Measurements from ENCODE around the gene MAS1L. TPM values are rescaled to one million over a fixed set of nuclear protein-coding genes. Genes with fewer than 3 reads are reported as not detected.

The MAS1L gene
- total RNA-seq, 3 donors from 2014 or later: not detected

- Mint-ChIP-seq H3K36me3 (ENCODE audit: insufficient read depth) (no peaks in the 10 kb centered on the region), H3K27me3 (ENCODE audit: low read depth) (peaks cover 29% of the 10 kb centered on the region), H3K4me1 (ENCODE audit: low read depth) (no peaks in the 10 kb centered on the region), H3K4me3 (no peak overlapping the region), H3K9me3 (no peaks in the 10 kb centered on the region)
- no peak for ATAC-seq
- DNase-seq: no peak
These were observed 14.8 kb upstream of the MAS1L start for GRCh38 chr6:29502597-29502996.

GRCh38 chr6:29502181-29502580 is 14.4 kb upstream of the MAS1L start:
- H3K4me3 Mint-ChIP-seq: no peak overlapping the region
- no peak for ATAC-seq

GRCh38 chr6:29501106-29501505 is 13.3 kb upstream of the MAS1L start:
- ATAC-seq (no peak), DNase-seq (no peak)
- Mint-ChIP-seq H3K36me3 (ENCODE audit: insufficient read depth) (no peaks in the 10 kb centered on the region), H3K9me3 (no peaks in the 10 kb centered on the region), H3K4me1 (ENCODE audit: low read depth) (no peaks in the 10 kb centered on the region), H3K27me3 (ENCODE audit: low read depth) (peaks cover 32% of the 10 kb centered on the region), H3K4me3 (no peak overlapping the region)

More at GRCh38 chr6:29502181-29502580, 14.4 kb upstream of the MAS1L start:
- no peak for DNase-seq
- Mint-ChIP-seq H3K9me3 (no peaks in the 10 kb centered on the region), H3K4me1 (ENCODE audit: low read depth) (no peaks in the 10 kb centered on the region), H3K36me3 (ENCODE audit: insufficient read depth) (no peaks in the 10 kb centered on the region), H3K27me3 (ENCODE audit: low read depth) (peaks cover 32% of the 10 kb centered on the region)

- H3K4me3 Mint-ChIP-seq: no peak overlapping the region
- no peaks in the 10 kb centered on the region for H3K36me3 Mint-ChIP-seq (ENCODE audit: insufficient read depth)
- no peaks in the 10 kb centered on the region for H3K9me3 Mint-ChIP-seq
- peaks cover 33% of the 10 kb centered on the region for H3K27me3 Mint-ChIP-seq (ENCODE audit: low read depth)
- no peak for ATAC-seq
- H3K4me1 Mint-ChIP-seq (ENCODE audit: low read depth): no peaks in the 10 kb centered on the region
- DNase-seq: no peak
These were observed 12.8 kb upstream of the MAS1L start for GRCh38 chr6:29500594-29500993.

GRCh38 chr6:29499704-29500103 is 11.9 kb upstream of the MAS1L start:
- DNase-seq: no peak
- no peak overlapping the region for H3K4me3 Mint-ChIP-seq
- H3K9me3 Mint-ChIP-seq: no peaks in the 10 kb centered on the region
- no peak for ATAC-seq
- H3K4me1 Mint-ChIP-seq (ENCODE audit: low read depth): no peaks in the 10 kb centered on the region
- H3K36me3 Mint-ChIP-seq (ENCODE audit: insufficient read depth): no peaks in the 10 kb centered on the region
- H3K27me3 Mint-ChIP-seq (ENCODE audit: low read depth): peaks cover 38% of the 10 kb centered on the region

GRCh38 chr6:29496961-29497360 is 9.2 kb upstream of the MAS1L start:
- no peaks in the 10 kb centered on the region for H3K4me1 Mint-ChIP-seq (ENCODE audit: low read depth)
- H3K36me3 Mint-ChIP-seq (ENCODE audit: insufficient read depth): no peaks in the 10 kb centered on the region
- peaks cover 33% of the 10 kb centered on the region for H3K27me3 Mint-ChIP-seq (ENCODE audit: low read depth)
- H3K4me3 Mint-ChIP-seq: no peak overlapping the region
- no peaks in the 10 kb centered on the region for H3K9me3 Mint-ChIP-seq
- ATAC-seq (no peak), DNase-seq (no peak)

- no peaks in the 10 kb centered on the region for H3K9me3 Mint-ChIP-seq
- peaks cover 21% of the 10 kb centered on the region for H3K27me3 Mint-ChIP-seq (ENCODE audit: low read depth)
- DNase-seq (no peak), ATAC-seq (no peak)
- H3K4me3 Mint-ChIP-seq: no peak overlapping the region
- no peaks in the 10 kb centered on the region for H3K4me1 Mint-ChIP-seq (ENCODE audit: low read depth)
- H3K36me3 Mint-ChIP-seq (ENCODE audit: insufficient read depth): no peaks in the 10 kb centered on the region
These were observed 7.8 kb upstream of the MAS1L start for GRCh38 chr6:29495571-29495970.

- no peak overlapping the region for H3K4me3 Mint-ChIP-seq
- H3K27me3 Mint-ChIP-seq (ENCODE audit: low read depth): peaks cover 21% of the 10 kb centered on the region
- no peaks in the 10 kb centered on the region for H3K9me3 Mint-ChIP-seq
- no peaks in the 10 kb centered on the region for H3K36me3 Mint-ChIP-seq (ENCODE audit: insufficient read depth)
- no peak for ATAC-seq
- no peaks in the 10 kb centered on the region for H3K4me1 Mint-ChIP-seq (ENCODE audit: low read depth)
- DNase-seq: no peak
These were observed 6.4 kb upstream of the MAS1L start for GRCh38 chr6:29494131-29494530.

GRCh38 chr6:29493261-29493660 is 5.5 kb upstream of the MAS1L start:
- peaks cover 14% of the 10 kb centered on the region for H3K27me3 Mint-ChIP-seq (ENCODE audit: low read depth)
- ATAC-seq: no peak
- no peak overlapping the region for H3K4me3 Mint-ChIP-seq
- no peaks in the 10 kb centered on the region for H3K4me1 Mint-ChIP-seq (ENCODE audit: low read depth)
- DNase-seq: no peak
- H3K36me3 Mint-ChIP-seq (ENCODE audit: insufficient read depth): no peaks in the 10 kb centered on the region
- no peaks in the 10 kb centered on the region for H3K9me3 Mint-ChIP-seq

- Mint-ChIP-seq H3K4me3 (no peak overlapping the region), H3K4me1 (ENCODE audit: low read depth) (no peaks in the 10 kb centered on the region), H3K36me3 (ENCODE audit: insufficient read depth) (no peaks in the 10 kb centered on the region), H3K9me3 (no peaks in the 10 kb centered on the region), H3K27me3 (ENCODE audit: low read depth) (peaks cover 17% of the 10 kb centered on the region)
- no peak for ATAC-seq
- DNase-seq: no peak
These were observed 3.8 kb upstream of the MAS1L start for GRCh38 chr6:29491574-29491973.

- no peaks in the 10 kb centered on the region for H3K9me3 Mint-ChIP-seq
- ATAC-seq (no peak), DNase-seq (no peak)
- no peak overlapping the region for H3K4me3 Mint-ChIP-seq
- no peaks in the 10 kb centered on the region for H3K36me3 Mint-ChIP-seq (ENCODE audit: insufficient read depth)
- H3K4me1 Mint-ChIP-seq (ENCODE audit: low read depth): no peaks in the 10 kb centered on the region
- peaks cover 16% of the 10 kb centered on the region for H3K27me3 Mint-ChIP-seq (ENCODE audit: low read depth)
These were observed 2.8 kb upstream of the MAS1L start for GRCh38 chr6:29490552-29490951.

- no peak overlapping the region for H3K4me3 Mint-ChIP-seq
- H3K4me1 Mint-ChIP-seq (ENCODE audit: low read depth): no peaks in the 10 kb centered on the region
- H3K27me3 Mint-ChIP-seq (ENCODE audit: low read depth): peaks cover 13% of the 10 kb centered on the region
- ATAC-seq: no peak
- H3K9me3 Mint-ChIP-seq: no peaks in the 10 kb centered on the region
- no peak for DNase-seq
- H3K36me3 Mint-ChIP-seq (ENCODE audit: insufficient read depth): no peaks in the 10 kb centered on the region
These were observed 2.3 kb upstream of the MAS1L start for GRCh38 chr6:29490055-29490454.

- no peaks in the 10 kb centered on the region for H3K9me3 Mint-ChIP-seq
- H3K4me1 Mint-ChIP-seq (ENCODE audit: low read depth): no peaks in the 10 kb centered on the region
- H3K4me3 Mint-ChIP-seq: no peak overlapping the region
- DNase-seq (no peak), ATAC-seq (no peak)
- peaks cover 8% of the 10 kb centered on the region for H3K27me3 Mint-ChIP-seq (ENCODE audit: low read depth)
- H3K36me3 Mint-ChIP-seq (ENCODE audit: insufficient read depth): no peaks in the 10 kb centered on the region
These were observed 1.5 kb upstream of the MAS1L start for GRCh38 chr6:29489286-29489685.

GRCh38 chr6:29488874-29489273 is 1.1 kb upstream of the MAS1L start:
- Mint-ChIP-seq H3K4me1 (ENCODE audit: low read depth) (no peaks in the 10 kb centered on the region), H3K9me3 (no peaks in the 10 kb centered on the region), H3K36me3 (ENCODE audit: insufficient read depth) (no peaks in the 10 kb centered on the region), H3K27me3 (ENCODE audit: low read depth) (peaks cover 8% of the 10 kb centered on the region), H3K4me3 (no peak overlapping the region)
- no peak for DNase-seq
- no peak for ATAC-seq

- DNase-seq (no peak), ATAC-seq (no peak)
- Mint-ChIP-seq H3K4me1 (ENCODE audit: low read depth) (no peaks in the 10 kb centered on the region), H3K4me3 (no peak overlapping the region), H3K9me3 (peaks cover 4% of the 10 kb centered on the region), H3K27me3 (ENCODE audit: low read depth) (peaks cover 12% of the 10 kb centered on the region), H3K36me3 (ENCODE audit: insufficient read depth) (no peaks in the 10 kb centered on the region)
These were observed 625 bp downstream of the MAS1L start for GRCh38 chr6:29487131-29487530.

GRCh38 chr6:29486577-29486976 is 1.2 kb downstream of the MAS1L start:
- no peak overlapping the region for H3K4me3 Mint-ChIP-seq
- H3K9me3 Mint-ChIP-seq: peaks cover 4% of the 10 kb centered on the region
- ATAC-seq (no peak), DNase-seq (no peak)
- no peaks in the 10 kb centered on the region for H3K36me3 Mint-ChIP-seq (ENCODE audit: insufficient read depth)
- H3K27me3 Mint-ChIP-seq (ENCODE audit: low read depth): peaks cover 13% of the 10 kb centered on the region
- no peaks in the 10 kb centered on the region for H3K4me1 Mint-ChIP-seq (ENCODE audit: low read depth)

Measured in activated T-cell treated with anti-CD3 and anti-CD28 coated beads, Interleukin-2, amount 50 U/mL, for 4 hours (primary cell).